GF-D8 (cell line): Measurements from ENCODE around the gene RAB18.
"Not testable (repeated sequence)": the region's sequence is repeated elsewhere in the genome, so short reads cannot be mapped to it uniquely, and the experiment has no call there.

Experiments used
- DNase-seq: peaks from one replicate; lab custom pipeline; 2025; lab: John Stamatoyannopoulos, UW

RAB18 gene

GRCh38 chr10:27504808-27505460 lies 830 bp downstream of the RAB18 start:
- DNase-seq: no peak

DNA sequence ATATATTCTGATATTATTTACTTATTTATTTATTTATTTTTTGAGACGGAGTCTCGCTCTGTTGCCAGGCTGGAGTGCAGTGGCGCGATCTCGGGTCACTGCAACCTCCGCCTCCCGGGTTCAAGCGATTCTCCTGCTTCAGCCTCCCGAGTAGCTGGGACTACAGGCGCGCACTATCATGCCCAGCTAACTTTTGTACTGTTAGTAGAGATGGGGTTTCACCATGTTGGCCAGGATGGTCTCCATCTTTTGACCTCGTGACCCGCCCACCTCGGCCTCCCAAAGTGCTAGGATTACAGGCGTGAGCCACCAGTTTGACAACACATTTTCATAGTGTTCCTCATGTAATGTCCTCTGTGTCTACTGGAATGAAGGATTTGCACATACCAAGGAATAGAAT lies 1.4 kb downstream of the RAB18 start:
- DNase-seq: not testable (repeated sequence)

DNA sequence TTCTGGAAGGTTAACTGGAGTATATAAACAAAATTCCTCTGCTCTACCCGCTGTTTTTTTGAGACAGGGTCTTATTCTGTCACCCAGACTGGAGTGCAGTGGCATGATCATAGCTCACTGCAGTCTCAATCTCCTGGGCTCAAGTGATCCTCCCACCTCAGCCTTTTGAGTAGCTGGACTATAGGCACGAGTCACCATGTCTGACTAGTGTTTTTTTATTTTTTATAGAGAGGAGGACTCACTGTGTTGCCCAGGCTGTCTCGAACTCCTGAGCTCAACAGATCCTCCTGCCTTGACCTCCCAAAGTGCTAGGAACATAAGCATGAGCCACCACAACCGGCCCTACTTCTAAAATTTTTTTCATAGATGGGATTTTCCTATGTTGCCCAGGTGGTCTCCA lies 2.2 kb downstream of the RAB18 start:
- no peak for DNase-seq

DNA sequence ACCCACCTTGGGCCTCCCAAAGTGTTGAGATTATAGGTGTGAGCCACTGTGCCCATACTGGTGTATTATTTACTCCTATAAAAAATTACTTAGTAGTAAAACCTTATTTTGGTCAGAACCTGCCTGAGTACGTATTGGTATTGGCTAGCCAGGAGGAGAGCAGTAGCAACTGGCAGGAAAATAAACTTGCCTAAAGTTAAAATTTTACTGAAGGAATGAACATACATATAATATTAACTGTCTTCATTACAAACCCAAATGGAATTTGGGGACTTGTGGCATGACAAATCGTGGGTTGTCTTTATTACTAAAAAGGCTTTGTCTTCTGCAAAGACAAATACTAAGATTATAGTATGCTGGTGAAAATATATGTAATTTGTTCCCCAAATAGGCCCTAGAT lies 8.4 kb downstream of the RAB18 start:
- DNase-seq: no peak

DNA sequence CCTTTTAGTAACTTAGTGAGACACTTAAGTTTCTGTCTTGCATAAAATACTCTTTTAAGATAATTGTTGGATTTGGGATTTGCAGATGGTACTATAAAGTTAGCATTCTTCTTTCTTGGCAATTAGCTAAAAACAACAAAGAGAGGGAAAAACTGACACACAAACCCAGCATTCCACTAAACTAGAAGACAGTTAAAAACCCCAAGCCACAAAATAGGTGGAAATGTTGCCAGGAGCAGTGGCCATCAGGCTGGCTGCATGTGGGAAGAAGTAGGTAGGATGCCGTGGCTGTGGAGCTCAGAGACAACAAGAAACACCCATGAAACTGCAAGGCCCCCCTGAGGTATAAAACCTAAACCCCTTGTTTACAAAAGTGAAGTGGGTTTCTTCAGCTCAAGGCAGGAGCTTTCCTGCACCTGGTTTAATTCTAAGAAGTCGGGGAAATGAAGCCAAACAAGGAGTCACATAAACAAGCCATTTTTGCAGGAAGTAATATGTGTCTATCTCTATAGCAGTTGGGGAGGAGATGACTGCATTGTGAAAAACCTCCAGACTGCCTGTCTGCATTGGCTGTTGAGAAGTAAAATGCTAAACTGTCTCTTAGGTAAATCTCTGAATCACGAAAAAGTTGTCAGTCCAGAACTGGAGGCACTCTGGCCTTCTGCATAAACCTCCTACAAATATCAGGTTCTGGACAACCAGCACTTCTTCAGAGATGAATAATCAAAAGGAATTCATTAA lies 9.5 kb downstream of the RAB18 start:
- no peak for DNase-seq

DNA sequence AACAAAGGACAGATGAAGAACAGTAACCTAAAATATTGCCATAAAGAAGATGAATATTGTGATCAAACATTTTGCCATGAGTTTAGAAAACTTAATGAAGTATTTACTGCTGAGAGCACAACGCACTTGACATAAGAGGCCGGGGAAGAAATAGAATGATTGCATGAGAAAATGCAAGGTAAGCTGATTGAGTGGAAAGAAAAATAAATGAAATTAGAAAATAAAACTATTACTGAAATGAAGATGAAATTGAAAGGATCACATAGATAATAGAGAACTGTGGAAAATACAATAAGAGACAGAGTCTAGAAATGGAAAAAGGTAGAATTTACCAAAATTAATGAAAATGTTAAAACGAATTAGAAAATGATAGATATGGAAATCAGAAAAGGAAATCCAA lies 10.1 kb downstream of the RAB18 start:
- DNase-seq: no peak

GRCh38 chr10:27518261-27518660 lies 14.2 kb downstream of the RAB18 start:
- no peak for DNase-seq

DNA sequence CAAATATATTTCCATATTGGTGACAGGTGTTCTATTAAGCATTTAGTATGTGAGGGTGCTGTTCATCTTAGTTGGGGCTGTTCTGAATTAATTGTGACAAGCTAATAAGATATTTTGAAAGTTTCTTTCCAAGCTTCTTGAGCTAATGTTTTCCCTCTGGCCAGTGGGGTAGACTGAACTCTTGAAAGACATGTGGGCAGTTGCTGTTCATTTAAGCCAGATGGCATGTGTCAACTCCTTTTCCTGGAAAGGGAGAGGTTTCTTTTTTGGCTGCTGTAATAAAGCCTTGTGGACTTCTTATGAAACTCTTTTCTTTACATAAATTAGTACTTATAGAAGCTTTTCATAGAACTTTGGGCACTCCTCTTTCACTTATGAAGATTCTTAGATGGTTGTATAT lies 21.7 kb downstream of the RAB18 start:
- peak; percentile 67 for DNase-seq

- no peak for DNase-seq
Observed at GRCh38 chr10:27526242-27526641, 22.1 kb downstream of the RAB18 start.

DNA sequence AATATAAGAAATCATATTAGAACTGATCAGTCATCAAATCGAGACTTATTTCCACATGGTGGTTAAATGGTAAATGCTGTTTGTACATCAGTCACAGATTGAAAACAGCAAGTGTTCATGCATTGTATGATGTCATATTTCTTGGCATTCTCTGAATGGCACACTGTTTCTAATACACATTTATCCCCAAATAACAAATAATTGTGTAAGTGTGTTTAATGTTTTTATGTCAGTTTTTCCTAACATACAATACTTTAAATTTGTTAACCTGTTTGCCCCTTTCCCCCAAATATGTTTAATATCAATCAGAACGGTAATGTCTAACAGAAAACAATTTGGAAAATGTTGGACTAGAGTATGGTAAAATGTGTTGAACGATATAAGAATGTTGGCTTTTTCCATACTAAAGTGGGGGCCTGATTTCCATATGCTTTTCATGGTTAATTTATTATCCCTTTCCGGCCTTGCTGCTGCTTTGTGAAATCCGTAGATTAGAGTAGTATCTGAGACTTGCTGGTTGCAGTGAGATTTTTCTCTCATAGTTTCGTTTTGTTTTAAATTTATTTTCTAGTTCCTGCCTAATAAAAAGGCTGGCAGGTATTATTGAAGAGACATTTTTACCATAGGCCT lies 23.7 kb downstream of the RAB18 start:
- no peak for DNase-seq

DNA sequence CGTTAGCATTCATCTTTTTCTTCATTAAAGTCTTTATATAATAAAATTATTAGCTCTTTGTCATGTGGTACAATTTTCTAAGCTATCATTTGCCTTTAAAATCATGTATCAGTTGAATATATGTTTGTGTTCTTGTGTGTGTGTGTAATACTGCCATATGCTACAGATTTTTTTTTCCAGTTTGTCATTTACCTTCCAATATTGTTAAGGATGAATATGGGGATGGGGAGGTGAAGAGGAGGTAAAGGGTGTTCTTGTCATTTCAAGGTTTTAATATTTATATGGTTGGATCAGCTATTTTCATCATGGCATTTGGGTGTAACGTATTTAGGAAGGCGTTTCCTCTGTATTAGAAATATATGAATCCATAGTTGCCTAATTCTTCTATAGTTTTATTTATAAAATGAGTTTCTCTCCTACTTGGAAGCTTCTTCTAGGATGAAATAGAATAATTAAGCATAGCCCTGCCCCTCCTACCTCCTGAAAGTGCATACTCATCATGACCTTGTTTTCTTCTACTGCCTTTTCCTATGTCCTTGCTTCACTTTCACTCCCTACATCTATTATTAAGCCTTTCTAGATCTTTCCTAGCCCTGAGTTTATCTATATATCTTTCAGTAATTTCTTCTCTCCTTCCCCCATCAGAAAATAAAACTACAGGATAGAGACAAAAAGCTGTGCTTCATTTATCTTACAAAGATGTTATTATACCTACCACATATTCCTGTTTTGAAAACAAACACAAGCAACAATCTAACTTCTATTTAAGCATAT lies 25.1 kb downstream of the RAB18 start:
- DNase-seq: no peak

GRCh38 chr10:27530477-27530876 lies 26.4 kb downstream of the RAB18 start:
- no peak for DNase-seq

DNA sequence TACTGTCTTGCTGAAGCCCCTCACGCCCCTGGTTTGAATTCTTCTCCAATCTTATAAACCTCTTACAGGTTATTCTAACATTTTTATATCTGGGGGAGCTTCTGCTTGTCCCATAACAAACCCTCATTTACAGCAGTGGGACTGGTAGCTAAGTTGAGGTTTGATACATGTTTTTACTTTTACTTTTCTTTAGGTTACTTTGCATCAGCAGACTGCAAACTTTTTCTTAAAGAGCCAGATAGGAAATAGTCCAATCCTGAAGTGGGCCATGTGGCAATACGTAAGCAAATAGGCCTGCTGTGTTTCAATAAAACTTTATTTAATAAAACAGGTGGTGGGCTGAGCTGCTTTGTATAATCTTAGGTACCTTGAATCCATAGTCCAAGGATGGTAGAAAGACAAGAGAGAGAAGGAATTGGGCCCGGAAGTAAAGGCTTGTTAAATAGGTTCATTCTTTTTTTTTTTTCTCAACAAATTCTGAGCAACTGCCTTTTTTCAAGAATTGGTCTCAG lies 27.3 kb downstream of the RAB18 start:
- DNase-seq: no peak

GRCh38 chr10:27534161-27534700 lies 30.1 kb downstream of the RAB18 start:
- no peak for DNase-seq

DNA sequence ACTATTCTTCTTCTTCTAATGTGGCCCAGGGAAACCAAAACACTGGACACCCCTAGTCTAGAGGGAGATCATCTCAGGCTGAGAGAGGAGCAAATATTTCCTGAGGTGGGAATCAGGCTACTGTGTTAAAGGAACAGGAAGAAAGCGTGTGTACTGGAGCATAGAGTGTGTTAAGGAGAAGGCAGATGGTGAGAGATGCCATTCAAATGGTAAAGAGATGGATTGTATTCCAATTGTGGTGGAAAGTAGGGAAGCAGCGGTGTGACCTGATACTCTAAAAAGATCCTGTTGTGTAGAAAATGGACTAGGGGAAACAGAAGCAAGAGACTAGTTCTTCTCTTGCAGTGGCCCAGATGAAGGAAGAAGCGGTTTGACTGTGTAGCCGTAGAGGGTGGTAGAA lies 31.2 kb downstream of the RAB18 start:
- DNase-seq: no peak

GRCh38 chr10:27536437-27536836 lies 32.3 kb downstream of the RAB18 start:
- DNase-seq: peak; percentile 37

GRCh38 chr10:27537166-27537565 lies 33.1 kb downstream of the RAB18 start:
- DNase-seq: no peak

DNA sequence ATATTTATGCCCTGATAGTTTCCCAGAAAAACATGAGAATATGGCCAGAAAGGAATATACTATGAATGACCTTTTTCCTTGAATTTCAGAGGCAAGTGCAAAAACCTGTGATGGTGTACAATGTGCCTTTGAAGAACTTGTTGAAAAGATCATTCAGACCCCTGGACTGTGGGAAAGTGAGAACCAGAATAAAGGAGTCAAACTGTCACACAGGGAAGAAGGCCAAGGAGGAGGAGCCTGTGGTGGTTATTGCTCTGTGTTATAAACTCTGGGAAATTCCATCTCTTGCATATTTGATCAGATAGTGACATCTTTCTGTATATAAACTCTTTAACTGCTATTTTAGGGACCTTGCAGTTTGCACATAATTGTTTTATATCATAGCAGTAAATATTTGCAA lies 33.7 kb downstream of the RAB18 start:
- no peak for DNase-seq

DNA sequence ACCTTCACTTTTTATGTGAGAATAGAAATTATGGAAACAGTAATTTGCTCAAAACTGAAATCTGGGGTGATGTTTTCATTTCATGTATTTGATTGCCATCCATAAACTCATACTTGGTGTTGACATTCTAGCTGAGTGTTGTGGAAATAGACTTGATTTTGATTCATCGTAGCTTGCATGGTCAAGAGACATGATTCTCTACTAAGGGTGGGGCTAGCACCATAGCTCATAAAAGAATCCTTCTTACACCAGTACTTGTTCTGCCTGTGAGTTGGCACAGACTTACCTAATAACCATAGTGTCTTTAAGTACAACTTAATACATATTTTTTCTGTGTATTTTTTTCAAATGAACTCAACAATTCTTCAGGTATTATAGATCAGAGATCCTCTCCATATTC lies 36.6 kb downstream of the RAB18 start:
- no peak for DNase-seq

DNA sequence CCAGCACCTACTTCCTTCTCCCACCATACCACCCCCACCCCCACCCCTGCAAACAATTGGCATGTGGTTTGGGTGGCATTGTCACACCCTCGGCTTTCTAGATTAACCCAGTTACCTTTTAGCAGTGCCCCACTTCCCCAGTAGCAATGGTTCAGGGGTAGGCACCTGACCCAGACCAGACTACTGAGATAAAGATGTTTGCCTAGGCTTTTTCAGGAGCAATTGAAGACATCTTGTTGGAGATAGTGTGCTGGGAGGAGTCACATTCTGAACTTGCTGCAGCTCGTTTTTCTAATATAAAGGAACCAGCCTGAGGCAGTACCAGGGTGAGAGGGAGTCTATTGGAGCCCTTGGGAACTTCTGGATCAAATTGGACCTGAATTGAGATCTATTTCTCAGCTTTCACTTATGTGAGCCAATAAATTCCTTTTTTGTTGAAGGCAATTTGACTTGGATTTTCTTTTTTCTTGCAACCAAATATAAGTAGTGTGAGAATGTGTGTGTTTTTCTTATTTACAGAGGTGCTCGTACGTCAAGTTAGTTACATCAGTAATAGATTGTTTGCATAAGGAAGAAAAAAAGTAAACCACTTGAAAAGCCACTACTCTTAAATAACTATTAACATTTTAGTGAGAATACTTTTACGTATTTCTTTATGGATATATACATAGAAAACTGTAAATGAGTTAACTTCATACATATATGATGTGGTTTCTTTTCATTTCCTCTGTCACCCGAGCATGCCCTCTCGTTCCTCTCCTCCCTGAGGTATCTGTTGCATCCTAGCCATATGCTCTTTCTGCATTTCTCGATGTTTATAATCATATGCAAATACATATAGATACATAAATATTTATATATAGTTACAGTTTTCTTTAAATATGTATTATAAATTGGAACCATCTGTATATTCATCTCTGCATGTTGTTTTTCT lies 38.0 kb downstream of the RAB18 start:
- no peak for DNase-seq

DNA sequence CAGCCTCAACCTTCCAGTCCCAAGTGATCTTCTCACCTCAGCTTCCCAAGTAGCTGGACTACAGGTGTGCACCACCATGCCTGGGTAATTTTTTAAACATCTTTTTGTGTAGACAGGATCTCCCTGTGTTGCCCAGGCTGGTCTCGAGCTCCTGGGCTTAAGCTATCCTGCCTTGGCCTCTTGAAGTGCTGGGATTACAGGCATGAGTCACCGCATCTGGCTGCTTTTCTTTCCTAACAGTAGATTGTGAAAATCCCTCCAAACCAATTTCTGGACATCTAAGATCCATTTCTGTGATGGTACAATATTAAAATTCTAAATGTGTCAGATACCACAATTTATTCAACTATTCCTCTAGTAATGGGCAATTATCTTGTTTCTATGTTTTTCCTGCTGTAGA lies 38.7 kb downstream of the RAB18 start:
- no peak for DNase-seq
